NCI-H526 treated with DMSO at 0.1 percent for 48 hours (cell line): ENCODE results near the gene ERMARD.
"Not testable (repeated sequence)": the region's sequence is repeated elsewhere in the genome, so short reads cannot be mapped to it uniquely, and the experiment has no call there.

Experiments used
- DNase-seq: peaks from one replicate; lab custom pipeline; 2025; lab: John Stamatoyannopoulos, UW

The ERMARD gene

DNA sequence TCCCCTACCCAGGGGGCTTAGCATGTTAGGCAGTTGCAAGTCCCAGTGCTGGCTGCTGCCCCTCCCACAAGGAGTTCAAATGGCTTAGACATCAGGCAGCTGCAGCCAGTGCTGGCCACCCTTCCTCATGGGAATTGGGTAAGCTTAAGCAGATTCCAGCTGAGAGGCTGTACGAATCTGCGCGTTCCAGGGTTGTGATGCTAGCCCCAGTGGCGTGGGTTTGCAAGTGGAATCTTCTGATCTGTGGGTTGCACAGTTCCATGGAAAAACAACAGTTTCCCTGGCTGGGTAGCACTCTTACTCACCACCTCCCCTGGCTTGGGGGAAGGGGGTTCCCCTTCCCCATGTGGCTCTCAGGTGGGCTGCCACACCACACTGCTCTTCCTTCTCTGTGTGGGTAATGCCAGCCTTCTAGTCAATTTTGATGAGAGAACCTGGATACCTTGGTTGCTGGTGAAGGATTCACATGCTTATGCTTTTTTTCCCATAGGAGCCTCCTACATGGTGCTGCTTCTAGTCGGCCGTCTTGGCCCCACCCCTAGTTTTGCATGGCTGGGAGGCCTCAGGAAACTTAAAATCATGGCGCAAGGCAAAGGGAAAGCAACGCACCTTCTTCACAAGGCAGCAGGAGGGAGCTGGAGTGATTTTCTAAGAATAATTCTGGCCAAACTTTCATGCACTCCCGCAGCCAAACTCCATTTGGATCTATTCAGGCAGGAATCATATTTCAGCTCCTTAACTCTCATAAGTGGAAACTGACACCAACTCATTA lies 13.0 kb upstream of the ERMARD start:
- DNase-seq, result no peak

DNA sequence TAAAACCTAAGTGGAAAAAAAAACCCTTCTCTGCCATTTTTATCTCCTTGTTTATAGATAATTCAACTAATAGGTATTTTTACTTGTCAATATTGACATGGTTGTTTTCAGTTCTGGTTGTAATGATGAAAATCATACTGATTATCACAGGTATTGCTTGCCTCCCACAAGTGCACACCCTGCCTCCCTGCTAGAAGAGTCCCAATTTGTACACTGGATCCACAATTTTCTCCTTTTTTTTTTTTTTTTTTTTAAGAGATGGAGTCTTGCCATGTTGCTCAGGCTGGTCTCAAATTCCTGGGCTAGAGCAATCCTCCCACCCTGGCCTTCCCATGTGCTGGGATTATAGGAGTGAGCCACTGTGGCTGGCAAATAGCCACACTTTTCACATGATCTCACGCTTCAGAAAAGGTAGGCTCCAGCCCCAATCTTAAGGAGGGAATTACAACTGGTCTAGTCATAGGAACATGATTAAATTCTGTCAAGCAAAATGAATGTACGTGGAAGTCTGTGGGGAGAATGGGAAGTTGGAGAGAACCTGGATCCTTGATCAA lies 12.4 kb upstream of the ERMARD start:
- no peak for DNase-seq

DNA sequence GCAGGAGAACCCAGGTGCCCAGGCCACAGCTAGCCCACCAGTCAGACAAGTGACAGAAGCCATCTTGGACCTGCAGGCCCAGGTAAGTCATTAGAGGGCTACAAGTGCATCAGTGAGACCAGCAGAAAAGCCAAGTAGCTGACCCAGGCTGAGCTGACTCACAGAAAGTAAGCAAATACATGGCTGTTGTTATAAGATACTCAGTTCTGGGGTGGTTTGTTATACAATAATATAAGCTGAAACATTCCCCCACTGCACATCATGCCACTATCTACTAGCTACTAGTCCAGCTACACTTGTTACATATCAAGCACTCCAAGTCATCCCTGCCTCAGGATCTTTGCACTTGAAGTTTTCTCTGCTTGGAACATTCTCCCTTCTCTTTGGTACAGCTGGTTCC lies 10.1 kb upstream of the ERMARD start:
- no peak for DNase-seq

DNA sequence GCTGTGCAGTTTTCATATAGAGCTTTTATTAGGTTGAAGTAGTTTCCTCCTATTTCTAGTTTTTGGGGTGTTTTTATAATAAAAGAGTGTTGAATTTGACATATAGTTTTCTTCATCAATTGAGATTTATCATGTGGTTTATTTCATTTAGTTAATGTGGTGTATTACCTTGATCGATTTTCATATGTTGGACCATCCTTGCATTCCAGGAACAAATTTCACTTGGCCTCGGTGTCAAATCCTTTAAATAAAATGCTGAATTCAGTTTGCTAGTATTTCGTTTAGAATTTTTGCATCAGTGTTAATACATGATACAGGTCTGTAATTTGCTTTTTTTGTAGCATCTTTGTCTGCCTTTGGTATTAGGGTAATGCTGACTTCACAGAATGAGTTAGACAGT lies 6.0 kb upstream of the ERMARD start:
- DNase-seq, result no peak

DNA sequence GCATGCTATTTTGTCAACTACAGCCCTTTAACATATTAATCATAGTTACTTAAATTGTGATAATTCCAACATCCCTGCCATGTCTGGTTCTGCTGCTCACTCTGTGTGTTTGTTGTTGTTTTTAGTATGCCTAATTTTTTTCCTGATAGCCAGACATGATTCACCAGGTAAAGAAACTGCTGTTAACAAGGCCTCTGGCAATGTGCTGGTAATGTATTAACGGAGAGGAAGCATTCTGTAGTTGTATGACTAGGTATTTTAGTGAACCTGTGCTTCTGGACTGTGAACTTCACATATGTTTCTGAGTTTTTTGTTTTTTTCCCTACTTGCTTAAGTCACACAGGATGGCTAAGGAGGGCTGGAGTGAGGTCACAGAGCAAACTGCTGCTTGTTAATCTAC lies 4.9 kb upstream of the ERMARD start:
- DNase-seq, result no peak

DNA sequence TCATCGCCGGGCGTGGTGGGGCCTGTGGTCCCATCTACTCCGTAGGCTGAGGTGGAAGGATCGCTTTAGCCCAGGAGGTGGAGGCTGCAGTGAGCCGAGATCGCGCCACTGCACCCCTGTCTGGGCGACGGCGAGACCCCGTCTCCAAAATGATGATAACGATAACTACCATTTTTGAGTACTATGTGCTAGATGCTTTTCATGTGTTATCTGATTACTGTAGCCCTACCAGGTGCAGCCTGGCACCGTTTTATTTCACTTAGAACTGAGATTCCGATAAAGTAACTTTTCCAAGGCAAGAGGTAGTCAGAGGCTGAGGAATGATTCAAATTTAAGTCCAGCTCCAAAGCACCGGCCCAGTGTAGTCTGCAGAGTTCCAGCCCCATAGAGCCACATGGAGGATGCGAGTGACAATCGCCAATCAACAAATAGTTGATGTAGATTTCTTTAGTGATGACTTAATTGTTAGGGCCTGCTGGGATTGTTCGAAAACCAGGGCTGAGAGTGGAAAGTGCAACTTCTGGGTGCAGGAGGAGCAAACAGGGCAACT lies 727 bp downstream of the ERMARD start:
- DNase-seq, result no peak

DNA sequence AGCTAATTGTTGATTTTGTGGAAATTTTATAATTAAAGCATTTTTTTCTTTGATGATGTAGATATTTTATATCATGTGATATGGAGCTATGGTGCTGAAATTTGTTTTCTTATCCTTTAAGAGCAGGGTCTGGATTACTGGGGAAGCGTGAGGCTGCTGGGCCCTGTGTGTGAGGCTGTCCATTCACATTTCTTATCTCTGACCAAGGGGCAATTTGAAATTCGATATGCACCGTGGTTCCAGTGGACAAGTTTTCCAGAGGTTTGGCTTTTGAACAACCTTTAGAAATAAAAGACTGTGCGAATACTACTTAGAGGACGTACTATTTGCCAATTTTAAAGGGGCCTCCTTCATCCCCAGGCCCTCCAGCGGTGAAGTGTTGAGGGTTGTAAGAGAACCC lies 3.7 kb downstream of the ERMARD start:
- no peak for DNase-seq

DNA sequence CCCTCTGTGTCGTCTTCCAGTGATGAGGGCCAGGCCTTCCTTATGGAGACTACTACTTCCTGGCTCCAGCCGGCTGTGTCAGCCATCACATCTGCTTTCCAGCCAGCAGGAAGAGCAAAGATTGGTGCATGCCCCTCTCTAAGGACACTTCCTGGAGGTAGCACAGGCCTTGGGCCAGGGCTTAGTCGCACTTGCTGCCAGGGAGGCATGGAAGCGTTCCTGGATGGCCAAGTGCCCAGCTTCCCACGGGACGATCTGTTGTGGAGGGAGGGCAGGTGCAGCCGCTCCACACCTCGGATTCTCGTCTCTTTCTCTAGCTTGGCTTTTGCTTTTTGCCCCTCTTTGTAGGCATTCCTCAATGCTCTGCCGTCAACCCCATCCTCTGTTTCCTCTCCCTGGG lies 11.9 kb downstream of the ERMARD start:
- DNase-seq, result no peak

DNA sequence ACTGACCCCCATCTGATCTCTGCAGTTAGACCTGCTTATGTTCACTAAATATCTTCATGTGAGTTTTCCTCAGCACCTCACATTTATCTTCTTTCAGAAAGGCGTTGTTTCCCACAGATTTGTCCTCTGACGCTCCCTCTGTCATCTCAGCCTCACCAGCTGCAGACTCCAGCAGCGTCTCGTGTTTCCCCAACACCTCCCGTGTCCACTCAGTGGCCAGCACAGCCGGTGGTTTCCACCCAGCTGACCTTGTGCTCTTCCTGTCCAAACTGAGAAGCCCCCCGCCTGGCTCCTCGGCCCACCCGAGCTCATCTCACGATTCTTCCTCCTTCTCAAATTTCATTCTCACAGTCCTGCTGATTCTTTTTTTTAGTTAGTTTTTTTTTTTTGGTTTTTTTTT lies 12.5 kb downstream of the ERMARD start:
- no peak for DNase-seq

DNA sequence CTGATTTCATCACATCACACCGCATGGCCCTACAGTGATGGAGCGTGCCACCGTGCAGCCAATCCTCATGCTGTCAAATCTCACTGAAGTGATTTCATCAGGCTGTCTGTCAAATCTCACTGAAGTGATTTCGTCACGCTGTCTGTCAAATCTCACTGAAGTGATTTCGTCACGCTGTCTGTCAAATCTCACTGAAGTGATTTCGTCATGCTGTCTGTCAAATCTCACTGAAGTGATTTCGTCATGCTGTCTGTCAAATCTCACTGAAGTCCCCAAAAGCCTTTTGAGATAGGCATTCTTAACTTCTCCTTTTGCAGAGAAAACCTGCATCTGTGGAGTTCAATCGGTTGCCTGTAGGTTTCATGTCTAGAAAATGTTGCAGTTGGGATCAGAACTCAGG lies 14.4 kb downstream of the ERMARD start:
- DNase-seq, result not testable (repeated sequence)

DNA sequence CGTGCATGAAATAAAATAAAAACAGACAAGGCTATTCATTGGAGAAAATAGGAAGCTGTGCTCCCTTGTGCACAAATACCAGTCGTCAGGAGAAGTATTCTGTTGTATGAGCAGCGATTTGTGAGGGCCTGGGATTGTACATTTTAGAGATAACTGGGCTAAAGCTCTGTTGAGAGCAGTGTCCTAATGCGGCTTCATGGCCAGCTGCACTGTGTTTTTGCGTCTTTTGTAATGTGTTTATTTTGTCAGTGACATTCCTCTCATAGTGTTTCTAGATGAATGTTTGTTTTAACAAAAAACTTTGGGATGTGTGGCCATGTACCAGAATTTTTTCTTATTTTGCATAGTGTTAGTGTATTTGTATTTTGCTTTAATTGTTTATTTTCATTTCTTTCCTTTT lies 14.8 kb downstream of the ERMARD start:
- no peak for DNase-seq

DNA sequence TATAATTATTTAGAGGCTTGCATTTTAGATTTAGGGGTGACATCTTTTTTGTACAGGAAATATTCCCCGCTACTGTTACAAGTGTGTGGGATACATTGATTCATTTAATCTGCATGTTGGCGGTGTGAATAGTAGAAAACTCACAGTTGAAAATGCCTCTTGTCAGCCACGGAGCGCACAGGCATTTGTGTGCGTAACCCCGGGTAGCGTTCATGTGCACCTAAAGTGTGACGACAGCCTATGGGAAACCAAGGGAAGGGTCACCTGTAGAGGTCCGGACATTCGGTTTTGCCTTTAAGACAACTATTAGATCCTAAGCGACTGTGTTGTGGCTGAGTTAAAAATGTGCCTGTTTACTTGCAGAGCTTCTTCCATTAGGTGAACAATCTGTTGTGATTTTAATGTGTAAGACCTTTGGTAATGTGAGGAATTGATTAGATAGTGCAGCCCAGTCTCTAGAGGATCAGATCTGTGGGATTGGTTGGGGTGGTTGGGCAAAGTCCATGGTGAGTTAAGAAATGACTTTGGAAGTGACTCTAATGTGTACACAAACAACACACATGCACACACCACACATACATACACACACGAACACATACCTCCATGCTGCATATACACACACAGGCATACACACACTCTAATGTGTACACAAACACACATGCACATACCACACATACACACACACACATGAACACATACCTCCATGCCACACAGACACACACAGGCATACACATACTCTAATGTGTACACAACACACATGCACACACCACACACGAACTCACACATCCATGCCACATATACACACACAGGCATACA lies 15.7 kb downstream of the ERMARD start:
- DNase-seq, result no peak

DNA sequence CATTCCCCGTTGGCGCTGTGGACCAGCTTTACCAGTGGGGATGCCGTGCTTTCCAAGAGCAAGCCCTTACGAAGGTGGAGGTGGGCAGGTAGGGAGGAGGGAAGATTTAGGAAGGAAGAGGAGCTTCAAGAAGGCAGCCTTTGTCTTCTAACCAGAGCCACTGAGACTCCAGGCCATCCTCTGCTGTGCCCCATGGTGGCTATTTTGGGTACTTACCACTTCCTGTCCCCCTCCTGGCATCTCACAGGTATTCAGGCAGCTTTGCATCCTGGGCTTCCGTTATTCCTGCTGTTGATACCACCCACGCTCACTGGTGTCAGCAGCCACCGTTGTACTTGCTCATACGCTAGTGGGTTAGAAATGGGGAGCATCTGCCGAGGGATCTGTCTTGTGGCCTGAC lies 22.9 kb downstream of the ERMARD start:
- no peak for DNase-seq

DNA sequence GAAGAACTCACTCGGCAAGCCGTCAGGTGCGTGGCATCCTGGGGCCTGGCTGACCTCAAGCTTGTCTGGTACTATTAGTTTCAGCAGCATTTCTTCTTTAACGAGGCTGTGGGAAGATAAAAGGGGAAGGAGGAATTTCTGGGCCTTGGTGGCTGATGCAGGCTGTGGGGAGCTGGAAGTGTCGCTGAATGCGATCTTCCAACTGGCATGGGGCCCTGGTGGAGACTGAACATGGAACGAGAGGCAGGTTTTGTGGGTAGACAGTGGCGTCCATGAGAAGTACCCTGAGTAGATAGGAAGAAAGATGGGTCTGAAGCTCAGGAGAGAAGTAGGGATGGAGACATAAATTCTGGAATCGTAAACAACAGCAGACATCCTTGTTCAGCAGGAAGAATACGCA lies 23.9 kb downstream of the ERMARD start:
- DNase-seq, result no peak

DNA sequence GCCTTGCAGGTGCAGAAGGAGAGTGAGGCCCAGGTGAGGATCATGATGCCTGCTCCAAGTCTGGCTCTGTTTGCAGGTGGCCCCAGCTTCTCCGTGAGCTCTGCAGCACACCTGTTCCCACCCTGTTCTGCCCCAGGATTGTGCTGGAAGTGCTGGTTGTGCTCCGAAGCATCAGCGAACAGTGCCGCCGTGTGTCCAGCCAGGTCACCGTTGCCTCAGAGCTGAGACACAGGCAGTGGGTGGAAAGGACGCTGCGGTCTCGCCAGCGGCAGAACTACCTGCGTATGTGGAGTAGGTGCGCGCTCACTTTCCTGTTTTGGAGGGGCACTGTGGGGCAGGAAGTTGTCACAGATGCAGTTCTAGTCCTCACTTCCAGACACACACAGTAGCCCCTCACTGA lies 25.0 kb downstream of the ERMARD start:
- no peak for DNase-seq

DNA sequence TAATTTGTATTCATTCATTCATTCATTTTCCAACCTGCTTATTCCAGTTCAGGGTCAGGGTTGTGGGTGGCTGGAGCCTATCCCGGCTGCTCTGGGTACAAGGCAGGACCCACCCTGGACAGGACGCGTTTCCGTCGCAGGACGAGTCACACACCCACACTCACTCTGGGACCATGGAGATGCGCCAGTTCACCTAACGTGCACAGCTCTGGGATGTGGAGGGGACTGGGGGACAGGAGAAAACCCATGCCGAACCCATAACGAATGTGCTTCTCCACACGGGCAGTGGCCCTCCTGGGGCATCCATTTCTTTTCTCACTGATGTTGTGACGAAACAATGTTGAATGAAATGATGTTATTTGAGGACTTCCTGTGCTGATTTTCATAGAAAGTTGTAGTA lies 26.5 kb downstream of the ERMARD start:
- DNase-seq, result no peak

DNA sequence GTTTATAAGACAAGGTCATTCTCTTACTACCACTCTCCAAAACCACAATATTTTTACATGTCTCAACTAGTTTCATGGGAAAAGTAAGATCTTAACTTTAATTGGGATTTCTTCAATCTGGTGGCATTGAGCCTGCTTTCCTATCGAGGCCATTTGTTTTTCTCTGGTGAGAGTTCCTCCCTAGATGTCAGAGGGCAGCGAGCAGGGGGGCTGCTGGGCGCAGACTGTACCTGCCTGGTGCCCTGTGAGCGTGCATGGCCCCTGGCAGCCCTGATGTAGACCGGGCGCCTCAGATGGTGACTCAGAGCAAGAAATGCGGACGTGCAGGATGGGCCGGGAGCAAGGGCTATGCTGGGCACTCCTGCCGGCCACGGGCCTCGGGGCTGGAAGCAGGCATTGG lies 27.2 kb downstream of the ERMARD start:
- DNase-seq, result no peak

DNA sequence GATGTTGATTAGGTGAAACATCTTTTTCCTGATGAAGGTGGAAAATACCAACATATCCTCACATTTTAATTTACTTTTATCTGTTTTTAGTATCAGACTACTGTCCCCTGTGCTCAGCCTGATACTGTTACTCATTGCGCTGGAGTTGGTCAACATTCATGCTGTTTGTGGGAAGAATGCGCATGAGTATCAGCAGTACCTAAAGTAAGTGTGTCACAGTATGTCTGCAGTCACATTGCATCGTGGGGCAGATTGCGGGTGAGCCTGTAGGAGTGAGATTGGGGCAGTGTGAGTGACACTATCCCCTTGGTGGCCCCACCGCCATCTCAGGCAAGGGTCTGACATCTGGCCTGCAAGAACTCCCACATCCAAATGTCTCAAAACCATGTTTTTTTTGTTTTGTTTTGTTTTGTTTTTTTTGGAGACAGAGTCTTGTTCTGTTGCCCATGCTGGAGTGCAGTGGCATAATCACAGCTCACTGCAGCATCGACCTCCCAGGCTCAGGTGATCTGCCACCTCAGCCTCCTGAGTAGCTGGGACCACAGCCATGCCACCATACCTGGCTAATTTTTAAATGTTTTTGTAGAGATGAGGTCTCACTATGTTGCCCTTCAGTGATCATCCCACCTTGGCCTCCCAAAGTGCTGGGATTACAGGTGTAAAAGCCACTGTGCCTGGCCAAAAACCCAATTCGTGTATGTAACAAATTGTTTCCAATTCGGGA lies 27.8 kb downstream of the ERMARD start:
- no peak for DNase-seq

DNA sequence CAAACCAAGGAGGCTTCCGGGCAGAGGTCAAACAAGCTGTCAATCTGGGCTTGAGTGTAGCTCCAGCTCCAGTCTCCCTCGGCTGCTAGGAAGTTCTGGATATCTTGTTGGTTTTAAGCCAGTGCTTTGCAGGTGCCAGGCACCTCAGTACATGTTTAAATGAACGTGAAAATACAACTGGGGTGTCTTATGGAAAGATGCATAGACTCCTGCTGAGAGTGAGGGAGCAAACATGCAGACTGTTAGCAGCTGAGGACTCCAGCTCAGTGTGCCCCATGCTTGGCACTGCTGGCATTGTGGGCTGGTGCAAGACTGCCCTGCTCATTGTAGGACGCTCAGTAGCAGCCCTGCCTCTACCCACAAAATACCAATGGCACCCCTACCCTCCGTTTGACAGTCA lies 28.5 kb downstream of the ERMARD start:
- DNase-seq, result no peak

DNA sequence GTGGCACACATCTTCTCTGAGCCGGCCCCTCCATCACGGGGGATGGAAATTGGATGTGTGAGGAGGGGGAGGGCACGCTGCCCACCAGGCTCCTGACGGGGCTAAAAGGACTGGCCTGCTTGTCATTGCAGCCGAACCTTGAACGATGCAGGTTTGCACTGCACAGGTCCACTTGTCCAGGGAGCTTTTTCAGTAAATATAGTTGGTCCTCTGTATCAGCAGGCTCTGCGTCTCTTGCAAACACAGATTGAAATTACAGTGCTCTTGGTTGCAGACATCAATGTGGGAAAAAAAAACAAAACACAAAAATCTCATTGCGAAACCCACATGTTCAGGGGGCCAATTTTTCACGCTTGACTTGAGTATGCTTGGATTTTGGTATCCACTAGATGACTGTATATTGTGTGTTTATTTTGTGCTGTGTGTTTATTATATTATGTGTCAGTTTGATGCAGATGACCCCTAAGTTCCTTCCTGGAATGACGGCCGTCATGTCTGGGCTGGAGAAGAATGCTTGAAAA lies 29.2 kb downstream of the ERMARD start:
- no peak for DNase-seq

DNA sequence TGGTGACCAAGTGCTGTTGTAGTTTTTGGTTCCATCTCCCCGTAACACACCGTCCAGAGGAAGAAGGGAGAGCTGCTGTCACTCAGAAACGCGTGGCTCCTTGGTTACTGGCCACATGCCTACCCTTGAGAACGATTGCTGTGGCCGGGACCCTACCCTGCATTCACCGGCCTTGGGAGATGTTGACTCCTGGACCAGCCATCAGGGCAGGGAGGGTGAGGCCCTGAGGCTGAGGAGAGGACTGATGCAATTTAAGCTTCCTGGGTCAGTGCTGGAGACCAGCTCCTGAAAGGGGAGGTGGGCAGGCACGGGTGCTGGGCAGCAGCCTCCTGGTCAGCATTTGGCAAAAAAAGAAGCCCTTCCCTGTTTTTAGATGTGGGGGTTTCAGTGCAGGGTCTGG lies 31.5 kb downstream of the ERMARD start:
- DNase-seq, result no peak

DNA sequence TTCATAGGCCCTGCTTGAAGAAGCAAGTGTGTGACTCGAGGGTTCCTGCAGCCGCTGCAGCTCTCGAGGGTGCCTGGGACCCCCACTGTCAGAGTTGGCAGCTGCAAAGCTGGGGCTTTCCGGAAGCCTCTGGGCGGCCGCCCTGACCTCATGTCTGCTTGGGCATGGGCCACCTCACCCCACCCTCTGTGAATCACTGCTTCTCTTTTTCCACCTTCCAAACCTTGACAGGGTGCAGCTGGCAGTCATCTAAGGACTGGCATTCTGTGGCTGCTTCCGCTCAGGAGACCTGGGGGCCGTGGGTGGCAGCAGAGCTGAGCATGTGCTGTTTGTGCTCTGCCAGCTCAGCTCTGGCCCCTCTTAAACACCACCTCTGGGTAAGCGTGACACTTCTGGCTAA lies 32.0 kb downstream of the ERMARD start:
- DNase-seq, result no peak
